Measurements from ENCODE around the gene FNDC11.
"Not testable (repeated sequence)": the region's sequence is repeated elsewhere in the genome, so short reads cannot be mapped to it uniquely, and the experiment has no call there.

Gene FNDC11

DNA sequence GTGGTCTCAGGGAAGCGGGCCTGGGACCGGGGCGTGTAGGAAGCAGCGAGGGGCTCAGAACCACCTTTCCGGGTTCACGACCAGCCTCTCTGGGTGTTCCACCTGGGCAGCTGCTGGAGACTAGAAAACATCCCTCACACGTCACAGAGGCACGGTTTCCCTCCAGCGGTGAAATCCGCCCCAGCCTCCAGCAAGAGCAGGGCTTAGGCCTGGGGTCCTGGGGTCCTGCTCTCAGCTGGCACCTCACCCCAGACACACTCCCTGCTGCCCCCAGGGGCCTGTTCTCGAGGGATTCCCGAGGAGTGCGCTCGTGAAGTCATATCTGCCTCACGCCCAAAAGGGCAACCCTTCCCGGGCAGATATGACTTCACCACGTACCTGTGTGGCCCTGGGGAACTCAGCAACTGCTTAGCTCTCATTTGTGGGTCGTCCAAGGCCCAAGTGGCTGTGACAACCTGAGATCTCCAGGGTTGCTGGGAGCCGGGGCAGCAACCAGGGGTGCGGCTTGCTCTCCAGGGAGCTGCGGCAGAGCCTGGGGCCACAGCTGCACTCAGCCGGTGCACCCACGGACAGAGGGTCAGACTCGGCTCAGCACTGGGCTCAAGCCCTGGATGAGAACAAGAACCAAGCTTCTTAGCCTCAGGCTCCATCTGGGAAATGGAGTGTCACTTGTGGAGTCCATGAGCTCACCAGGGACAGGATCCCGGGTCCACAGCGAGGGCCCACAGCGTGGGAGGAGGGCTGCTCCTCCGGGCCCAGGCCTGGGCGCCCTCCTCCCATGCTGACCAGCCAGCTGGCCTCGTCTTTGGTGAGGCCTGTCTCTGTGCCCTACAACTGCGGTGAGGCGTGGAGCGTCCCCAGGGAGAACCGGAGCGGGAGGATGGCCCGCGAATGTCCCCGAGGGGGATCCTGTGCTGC is 661 bp downstream of the FNDC11 start:
- no peak for DNase-seq (ENCODE audit: low spot score)

DNA sequence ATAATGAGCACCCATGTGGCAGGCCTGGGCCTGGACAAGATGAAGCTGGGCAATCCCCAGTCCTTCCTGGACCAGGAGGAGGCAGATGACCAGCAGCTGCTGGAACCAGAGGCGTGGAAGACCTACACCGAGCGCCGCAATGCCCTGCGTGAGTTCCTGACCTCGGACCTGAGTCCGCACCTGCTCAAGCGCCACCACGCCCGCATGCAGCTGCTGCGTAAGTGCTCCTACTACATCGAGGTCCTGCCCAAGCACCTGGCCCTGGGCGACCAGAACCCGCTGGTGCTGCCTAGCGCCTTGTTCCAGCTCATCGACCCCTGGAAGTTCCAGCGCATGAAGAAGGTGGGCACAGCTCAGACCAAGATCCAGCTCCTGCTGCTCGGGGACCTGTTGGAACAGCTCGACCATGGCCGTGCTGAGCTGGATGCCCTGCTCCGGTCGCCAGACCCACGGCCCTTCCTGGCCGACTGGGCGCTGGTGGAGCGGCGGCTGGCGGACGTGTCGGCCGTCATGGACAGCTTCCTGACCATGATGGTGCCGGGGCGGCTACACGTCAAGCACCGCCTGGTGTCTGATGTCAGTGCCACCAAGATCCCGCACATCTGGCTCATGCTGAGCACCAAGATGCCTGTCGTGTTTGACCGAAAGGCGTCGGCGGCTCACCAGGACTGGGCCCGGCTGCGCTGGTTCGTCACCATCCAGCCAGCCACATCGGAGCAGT is 1.9 kb downstream of the FNDC11 start:
- DNase-seq (ENCODE audit: low spot score): no peak

DNA sequence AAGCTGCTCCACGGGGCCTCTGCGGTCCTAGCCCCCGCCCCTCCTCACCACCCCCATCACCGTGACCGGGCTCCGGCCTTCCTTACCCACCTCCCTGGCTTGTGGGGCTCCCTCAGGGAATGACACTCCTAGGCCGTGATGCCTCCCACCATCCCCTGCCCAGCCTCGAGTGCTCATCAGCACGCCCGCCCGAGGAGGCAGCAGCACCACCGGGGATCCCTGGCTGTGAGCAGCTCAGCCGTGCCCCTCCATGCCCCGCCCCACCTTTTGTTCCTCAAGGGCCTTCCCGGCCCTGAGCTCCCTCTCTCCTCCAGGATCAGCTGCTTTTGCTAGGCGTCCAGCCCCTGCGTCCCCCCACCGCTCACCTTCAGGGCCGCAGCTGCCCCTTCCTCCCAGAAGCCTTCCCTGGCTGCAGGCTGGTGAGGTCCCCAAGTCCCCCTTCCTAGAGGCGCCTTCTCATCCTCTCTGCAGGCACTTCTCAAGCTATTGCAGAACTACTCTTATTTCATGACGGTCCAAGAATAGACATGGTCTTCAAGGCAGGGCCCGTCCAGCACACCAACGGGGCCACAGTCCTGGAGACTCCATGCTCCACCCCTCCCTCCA is 3.0 kb downstream of the FNDC11 start:
- no peak for DNase-seq (ENCODE audit: low spot score)

DNA sequence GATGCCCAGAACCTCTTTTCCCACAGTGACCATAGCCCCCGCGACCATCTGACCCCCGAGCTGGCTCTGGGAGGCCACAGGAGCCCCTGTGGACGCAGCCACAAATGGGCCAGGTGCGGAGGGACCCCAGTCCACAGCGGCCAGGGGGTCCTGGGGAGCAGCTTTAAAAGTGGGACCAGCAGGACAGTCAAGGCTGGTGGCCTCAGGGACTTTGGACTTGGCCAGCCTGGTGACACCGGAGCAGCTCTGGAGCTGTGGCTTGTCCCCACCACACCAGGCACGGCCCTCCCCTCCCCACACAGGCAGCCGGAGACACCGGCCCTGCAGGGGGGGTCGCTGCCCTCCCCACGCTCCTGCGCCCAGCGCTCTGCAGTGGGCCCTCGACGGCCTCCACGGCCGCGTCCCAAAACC is 3.5 kb downstream of the FNDC11 start:
- no peak for DNase-seq (ENCODE audit: low spot score)

DNA sequence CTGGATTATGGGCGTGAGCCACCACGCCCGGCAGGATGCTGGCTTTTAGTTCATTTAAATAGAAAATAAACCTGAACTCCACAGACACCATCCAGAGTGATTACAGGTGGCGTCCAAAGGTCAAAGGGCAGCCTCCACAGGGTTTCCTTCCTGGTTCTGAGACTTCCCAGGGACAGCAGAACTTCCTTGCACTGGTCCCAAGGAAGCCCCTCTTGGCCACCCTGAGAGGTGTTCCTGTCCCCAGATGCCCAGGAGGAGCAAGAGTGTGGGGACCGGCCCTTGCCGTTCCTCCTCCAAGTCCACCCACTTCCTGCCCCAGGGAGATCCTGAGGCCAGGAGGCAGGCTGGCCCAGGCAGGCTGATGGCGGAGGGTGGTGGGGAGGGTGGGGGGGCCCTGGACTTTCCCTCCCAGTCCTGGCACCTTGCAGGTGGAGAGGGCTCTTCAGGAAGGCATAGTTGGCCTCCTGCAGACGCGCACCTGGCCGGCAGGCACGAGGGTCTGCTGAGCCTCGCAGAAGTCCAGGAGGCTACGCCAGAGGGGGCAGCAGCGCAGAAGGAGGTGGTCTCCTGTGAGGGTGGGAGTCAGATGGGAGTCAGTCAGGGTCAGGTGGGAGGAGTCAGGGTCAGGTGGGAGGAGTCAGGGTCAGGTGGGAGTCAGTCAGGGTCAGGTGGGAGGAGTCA is 5.0 kb downstream of the FNDC11 start:
- DNase-seq (ENCODE audit: low spot score): no peak

DNA sequence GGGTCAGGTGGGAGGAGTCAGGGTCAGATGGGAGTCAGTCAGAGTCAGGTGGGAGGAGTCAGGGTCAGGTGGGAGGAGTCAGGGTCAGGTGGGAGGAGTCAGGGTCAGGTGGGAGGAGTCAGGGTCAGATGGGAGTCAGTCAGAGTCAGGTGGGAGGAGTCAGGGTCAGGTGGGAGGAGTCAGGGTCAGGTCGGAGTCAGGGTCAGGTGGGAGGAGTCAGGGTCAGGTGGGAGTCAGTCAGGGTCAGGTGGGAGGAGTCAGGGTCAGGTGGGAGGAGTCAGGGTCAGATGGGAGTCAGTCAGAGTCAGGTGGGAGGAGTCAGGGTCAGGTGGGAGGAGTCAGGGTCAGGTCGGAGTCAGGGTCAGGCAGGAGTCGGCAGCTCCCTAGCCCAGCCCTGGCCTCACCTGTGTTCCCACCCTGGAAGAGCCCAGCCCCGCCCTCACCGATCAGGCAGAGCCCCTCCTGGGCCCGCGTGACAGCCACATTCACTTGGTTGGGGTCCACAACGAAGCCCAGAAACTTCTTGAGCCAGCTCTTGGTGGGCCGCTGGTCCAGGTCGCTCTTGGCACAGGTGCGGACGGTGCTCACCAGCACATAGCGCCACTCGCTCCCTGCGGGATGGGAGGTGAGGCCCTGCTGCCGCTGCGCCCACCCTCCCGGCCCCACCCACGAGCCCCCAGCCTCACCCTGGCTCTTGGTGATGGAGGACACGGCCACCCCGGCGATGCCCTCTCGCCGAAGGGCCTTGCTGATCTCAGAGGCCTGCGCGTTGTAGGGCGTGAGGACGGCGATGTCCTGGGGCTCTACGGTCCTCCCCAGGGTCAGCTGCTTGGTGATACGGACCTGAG is 5.8 kb downstream of the FNDC11 start:
- DNase-seq (ENCODE audit: low spot score): not testable (repeated sequence)

DNA sequence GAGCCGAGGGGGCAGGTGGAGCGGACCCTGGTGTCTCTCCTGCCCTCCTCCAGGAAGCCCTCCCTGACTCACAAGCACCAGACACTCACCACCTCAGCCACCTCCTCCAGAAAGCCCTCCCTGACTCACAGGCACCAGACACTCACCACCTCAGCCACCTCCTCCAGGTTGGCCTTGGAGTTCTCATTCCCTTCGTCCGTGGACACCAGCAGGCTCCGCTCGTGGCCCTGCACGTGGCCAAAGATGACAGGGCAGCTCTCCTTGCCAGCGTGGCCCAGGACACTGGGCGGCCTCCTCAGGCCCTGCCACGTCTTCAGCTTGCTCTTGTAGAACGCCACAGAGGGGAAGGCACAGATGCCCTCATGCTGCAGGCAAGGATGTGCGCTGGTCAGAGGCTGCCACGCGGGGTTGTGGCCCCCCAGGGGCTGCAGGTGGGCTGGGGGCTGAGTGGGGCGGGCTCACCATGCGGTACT is 6.4 kb downstream of the FNDC11 start:
- DNase-seq (ENCODE audit: low spot score): no peak

DNA sequence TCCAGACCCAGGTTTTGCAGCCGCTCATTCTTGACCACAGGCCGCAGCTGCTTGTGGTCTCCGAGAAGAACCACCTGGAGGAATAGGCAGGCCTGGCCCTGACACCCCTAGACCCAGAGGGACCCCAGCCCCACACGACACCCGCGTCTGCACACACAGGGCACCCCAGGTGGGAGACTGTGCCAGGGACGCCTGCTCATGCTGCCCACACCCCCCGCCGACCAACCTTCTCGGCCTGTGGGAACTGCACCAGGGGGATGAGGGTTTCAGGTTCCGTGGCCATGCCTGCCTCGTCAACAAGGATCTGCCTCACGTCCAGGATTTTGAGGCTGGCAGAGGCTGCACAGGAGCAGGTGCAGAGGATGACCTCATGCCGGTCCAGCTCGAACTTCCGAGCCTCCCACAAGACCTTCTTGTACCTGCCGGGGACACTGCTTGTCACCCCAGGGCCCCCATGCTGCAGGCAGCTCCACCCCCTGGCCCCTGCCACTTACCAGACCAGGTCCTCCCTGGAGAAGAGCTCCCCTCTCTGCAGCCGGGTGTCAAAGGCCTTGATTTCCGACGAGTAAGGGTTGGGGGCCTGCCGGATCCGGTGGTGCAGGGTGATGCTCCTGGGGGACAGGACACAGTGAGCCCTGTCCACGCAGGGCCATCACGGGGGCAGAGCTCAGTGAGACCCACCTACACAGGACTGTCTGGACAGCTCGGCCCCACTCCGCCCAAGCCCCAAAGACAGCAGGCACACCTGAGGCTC is 7.1 kb downstream of the FNDC11 start:
- DNase-seq (ENCODE audit: low spot score): no peak

DNA sequence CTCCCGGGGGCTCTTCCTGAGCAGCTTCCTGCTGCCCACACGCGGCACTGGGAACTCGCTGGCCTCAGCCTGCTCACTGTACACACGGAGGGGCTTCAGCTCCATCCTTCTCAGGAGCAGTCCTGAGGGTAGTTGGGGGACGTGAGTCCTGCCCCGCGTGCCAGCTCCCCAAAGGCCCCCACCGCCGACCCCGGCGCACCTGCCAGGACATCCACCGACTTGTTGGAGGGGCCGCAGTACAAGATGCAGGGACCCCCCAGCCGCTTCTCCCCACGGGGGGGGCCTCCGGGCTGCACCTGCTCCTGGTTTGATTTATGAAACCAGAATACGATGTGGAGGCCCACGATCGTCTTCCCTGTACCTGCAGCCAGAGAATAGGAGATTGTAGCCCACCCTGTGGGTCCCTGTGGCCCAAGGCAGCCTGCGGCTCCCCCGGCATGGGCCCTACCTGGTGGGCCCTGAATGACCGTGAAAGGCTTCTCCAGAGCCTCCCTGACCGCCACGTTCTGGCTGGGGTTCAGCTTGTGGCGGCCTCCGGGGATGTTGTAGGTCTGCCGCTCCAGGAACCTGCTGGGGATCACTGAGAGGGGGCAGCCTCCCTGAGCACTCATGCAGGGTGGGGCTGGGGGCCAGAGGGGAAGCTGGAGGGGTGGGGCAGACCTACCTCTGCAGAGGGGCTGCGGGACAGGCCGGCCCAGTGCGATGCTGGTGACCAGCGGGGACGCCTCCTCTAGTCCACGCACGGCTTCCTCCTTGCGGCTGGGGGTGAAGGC is 7.9 kb downstream of the FNDC11 start:
- DNase-seq (ENCODE audit: low spot score): no peak

DNA sequence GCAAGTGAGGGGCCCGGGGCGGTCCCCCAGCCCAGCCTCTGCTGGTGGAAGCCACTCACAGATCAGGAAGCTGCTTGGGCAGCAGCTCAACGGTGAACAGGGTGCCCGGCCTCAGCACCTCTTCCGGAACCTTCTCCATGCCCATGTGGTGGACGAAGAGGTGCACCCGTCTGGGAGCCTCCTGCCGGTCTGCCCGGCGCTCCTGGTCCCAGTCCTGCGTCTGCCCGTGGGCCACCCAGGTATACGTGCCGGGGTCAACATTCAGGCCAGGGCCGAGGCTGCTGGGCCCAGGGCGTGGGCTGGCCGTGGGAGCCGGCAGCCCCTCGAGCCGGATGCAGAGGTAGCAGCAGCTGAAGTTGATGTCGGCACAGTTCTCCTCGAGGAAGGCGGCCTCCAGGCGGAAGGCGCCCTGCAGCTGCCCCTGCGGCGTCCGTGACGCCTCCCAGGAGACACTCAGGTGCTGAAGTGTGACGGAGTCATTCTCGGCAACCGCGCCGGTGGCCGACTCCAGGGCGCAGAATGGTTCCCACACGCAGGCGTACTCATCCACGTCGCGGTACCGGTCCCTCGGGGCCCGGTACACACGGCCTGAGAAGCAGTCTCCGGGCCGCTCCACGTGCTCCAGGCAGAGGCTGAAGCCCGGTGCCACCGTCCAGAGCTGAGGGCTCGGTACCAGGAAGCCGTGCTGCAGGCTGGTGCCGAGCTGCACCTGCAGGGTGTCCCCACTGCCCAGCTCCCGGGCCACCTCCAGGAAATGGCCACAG is 8.7 kb downstream of the FNDC11 start:
- DNase-seq (ENCODE audit: low spot score): no peak

DNA sequence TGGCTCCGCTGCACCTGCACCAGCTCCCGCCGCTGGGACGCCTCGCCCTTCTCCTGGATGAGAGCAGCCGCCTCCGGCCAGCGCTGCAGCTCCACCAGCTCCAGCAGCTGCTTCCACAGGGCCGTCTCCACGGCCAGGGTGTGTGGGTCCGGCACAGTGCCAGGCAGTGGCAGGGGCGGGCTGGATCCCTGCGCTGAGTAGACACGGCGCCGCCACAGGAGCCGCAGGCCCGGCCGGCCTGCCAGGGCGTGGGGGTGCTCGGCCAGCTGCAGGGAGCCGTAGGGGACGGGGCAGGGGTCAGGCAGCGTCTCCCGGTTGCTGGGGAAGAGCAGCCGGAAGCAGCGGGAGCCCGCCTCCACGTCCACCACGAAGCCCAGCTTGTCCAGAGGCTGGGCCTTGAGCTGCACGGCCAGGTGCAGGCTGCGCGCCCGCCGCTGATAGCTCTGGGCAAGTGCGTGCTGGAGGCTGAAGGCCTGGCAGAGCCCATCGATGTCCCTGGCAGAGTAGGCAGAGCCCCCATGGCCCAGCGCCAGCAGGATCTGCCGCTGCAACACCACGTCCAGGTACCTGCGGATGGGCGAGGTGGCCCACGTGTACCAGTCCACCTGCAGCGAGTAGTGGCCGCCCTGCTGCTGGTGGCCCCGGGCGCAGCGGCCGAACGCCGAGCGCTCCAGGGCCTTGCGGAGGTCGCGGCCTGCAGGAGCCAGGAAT is 9.4 kb downstream of the FNDC11 start:
- DNase-seq (ENCODE audit: low spot score): no peak

DNA sequence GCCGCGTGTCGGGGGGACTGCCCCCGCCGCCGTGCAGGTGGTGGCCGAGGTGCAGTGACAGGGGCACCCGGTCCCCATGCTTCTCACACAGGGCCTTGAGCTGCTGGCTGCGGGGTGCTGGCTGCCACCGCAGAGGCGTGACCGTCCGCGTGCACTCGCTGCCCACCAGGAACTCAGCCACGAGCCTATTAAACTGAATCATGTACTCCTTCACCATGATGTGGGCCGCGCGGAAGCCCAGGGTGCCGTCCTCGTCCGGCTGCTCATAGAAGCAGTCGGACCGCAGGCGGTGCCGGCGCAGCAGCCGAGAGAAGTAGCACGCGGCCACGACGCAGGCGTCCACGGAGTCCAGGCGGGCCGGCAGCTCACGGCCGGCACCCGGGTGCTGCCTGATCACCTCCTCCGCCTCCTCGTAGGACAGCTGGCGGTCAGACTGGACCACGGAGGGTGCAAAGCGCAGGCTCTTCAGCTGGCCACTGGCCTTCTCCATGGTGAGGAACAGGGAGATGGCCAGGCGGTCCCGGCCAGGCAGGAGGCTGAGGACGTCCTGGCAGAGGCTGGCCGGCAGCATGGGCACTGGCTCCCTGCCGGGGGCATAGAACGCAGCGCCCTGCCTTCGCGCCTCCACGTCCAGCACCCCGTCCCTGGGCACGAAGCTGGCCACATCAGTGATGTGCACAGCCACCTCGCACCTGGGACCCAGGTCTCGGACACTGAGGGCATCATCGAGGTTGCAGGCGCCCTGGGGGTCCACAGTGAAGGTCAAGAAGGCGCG is 10.3 kb downstream of the FNDC11 start:
- no peak for DNase-seq (ENCODE audit: low spot score)

DNA sequence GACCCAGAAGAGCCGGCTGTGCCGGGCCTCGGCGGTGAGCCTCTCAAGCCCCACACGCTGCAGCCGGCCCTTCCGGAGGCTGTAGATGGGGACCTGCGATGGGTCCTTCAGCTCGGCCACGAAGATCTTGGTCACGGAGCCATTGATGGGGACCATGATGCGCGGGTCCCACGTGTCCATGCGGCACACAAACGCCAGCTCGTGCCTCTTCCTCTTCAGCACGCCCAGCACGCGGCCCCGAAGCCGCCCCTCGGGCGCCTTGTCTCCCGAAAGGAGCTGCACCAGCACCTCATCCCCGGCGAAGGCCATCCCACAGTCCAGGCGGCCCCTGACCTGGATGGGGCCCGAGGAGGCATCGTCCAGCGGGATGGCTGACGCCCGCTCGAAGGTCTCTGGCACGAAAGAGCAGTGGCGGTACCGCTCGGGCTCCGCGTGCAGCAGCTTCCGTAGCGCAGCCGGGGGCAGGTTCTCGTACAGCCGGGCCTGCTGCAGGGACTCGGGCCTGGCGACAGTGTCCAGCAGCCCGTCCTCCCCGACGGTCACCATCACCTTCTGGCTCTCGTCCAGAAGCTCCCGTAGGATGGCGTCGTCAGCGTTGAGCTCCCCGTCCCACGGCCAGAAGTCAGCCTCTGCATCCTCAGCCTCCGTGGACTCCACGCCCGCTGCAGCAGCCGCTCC is 11.2 kb downstream of the FNDC11 start:
- DNase-seq (ENCODE audit: low spot score): no peak

DNA sequence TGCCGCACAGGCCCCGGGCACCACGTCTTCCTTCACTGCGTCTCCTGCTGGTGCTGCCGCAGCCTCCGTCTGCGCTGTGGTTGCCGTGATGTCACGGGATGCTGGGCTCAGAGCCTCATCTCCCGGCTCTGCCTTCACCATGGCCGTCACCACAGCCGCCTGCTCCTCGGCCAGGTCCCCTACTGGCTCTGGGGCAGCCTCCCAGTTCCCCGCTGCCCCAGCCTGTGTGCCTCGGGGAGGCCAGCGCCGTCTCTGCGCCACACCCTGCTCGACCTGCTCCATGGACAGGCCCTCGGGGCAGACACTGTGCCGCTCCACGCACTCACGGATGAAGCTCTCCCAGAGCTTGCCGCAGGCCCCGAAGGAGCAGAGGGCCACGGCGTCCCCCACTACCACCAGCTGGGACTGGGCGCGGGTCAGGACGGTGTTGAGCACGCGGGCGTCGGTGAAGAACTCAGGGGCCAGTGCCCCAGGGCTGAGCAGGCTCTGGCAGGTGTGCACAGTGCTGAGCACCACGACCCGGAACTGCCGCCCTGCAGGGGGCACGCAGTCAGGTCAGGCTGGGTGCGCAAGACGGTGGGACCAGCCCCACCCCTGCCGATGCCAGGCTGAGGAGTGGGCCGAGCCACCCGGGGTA is 11.9 kb downstream of the FNDC11 start:
- no peak for DNase-seq (ENCODE audit: low spot score)

DNA sequence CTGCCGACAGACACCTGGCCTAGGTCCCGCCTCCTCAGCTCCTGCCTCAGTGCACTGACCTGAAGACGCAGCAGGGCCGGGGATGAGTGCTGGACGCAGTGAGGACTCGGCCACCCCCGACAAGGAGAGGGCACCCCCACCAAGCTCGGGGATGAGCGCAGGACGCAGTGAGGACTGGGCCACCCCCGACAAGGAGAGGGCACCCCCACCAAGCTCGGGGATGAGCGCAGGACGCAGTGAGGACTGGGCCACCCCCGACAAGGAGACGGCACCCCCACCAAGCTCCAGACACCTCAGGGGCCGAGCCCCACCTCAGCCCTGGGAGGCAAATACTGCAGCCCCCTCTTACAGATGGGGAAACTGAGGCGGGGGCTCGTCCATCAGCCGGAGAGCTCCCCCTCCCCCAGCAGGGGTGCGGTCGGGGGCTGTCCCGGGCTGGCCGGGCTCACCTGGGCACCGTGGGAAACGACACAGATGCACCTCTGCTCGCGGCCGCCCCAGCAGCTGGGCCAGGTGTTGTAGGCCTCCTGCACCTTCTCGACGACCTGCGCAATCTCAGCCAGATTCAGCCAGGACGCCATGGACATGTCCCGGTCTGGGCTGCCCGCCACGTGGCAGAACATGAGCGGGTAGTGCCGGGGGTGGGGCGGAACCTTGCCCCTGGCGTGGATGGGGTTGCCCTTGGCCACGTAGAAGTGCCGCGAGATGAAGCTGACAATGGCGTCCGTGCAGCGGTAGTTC is 12.6 kb downstream of the FNDC11 start:
- no peak for DNase-seq (ENCODE audit: low spot score)

DNA sequence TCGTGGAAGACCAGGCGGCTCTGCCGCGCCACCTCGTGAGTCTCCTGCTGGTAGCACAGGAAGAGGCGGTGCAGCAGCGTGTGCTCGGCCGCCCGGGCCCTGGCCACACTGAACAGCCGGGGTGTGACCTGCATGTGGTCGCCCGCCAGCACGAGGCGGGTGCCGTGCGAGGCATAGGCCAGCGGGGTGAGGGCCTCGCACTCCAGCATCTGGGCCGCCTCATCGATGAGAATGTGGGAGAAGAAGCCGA is 13.1 kb downstream of the FNDC11 start:
- no peak for DNase-seq (ENCODE audit: low spot score)
